ENCODE data around the gene FHIT. TPM values are rescaled to one million over a fixed set of nuclear protein-coding genes. Genes with fewer than 3 reads are reported as not detected.
"Not testable (repeated sequence)": the region's sequence is repeated elsewhere in the genome, so short reads cannot be mapped to it uniquely, and the experiment has no call there.

The FHIT gene
- total and polyA plus RNA-seq, 9 donors = 5.1 to 11.8 (median 9.5) TPM

DNA sequence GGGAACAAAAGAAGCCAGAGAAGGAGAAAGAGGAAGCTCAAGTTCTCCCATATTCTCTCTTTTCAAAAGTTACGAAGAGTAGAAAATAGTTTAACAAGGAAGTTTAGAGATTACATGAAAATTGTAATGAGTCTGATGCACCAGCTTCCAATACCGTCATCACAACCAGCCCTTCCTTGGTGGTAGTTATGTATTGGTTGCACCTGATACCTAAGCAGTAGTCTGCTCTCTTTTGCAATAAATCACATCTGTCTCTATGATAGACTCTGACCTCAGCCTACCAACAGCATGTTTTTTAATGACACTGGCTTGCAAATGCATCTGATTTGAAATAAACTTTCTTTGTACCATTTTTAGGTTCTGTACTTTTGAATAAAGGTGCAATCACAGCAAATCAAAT, 575.8 kb downstream of the FHIT start:
- no peak overlapping the region for H3K4me3 ChIP-seq
- no peaks in the 10 kb centered on the region for H3K36me3 ChIP-seq
- DNase-seq = no peak
- WGBS, 3 donors = 93 to 95% (median 95%) methylated on average over 2 of the region's 2 CpGs
- H3K27me3 ChIP-seq = no peaks in the 10 kb centered on the region
- intact Hi-C loops (cut with DNase I) = no loop called here
- H3K4me1 ChIP-seq (ENCODE audit: insufficient read depth) = no peaks in the 10 kb centered on the region
- TF ChIP-seq POLR2A (IDR thresholded peaks at IDR 0.05) (no peak), CTCF (IDR thresholded peaks at IDR 0.05) (no peak), EP300 (IDR thresholded peaks at IDR 0.05) (no peak)
- no peaks in the 10 kb centered on the region for H3K9me3 ChIP-seq
- H3K27ac ChIP-seq = no peak overlapping the region

DNA sequence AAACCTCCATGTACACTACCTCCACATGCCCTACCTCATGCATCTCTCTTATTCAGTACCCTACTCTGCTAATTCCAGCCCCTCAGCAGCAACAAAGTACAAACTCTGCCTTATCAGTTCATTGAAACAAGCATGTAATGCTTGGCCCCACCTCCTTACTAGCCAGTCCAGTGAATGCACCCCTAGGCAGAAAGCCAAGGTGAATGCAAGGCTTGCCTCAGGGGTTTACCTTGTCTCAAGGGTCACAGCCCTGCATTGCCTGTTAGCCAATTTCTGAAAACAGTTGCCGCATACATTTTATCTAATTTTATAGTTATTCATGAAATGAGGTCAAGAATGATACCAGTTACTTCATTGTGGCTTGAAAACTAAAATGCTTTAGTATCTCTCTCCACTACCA, 576.4 kb downstream of the FHIT start:
- H3K27me3 ChIP-seq = no peaks in the 10 kb centered on the region
- no peak for TF ChIP-seq CTCF (IDR thresholded peaks at IDR 0.05)
- TF ChIP-seq EP300 (IDR thresholded peaks at IDR 0.05) = no peak
- no peak for TF ChIP-seq POLR2A (IDR thresholded peaks at IDR 0.05)
- H3K9me3 ChIP-seq = no peaks in the 10 kb centered on the region
- no peaks in the 10 kb centered on the region for H3K4me1 ChIP-seq (ENCODE audit: insufficient read depth)
- DNase-seq = no peak
- intact Hi-C loops (cut with DNase I) = no loop called here
- H3K36me3 ChIP-seq = no peaks in the 10 kb centered on the region
- no peak overlapping the region for H3K27ac ChIP-seq
- WGBS, 3 donors = 90 to 97% (median 94%) methylated on average over 1 of the region's 1 CpG
- H3K4me3 ChIP-seq = no peak overlapping the region

DNA sequence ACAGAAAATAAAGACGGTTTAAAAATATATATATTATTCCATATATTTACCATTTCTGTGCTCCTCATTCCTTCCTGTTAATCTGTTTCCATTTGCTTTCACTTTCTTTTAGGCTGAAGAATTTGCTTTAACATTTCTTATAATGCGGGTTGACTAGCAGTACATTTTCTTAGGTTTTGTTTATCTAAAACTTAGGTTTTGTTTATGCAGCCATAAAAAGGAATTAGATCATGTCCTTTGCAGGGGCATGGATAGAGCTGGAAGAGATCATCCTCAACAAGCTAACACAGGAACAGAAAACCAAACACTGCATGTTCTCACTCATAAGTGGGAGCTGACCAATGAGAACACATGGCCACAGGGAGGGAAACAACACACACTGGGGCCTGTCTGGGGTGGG, 578.1 kb downstream of the FHIT start:
- intact Hi-C loops (cut with DNase I) = no loop called here
- Histone ChIP-seq H3K27ac (no peak overlapping the region), H3K27me3 (no peaks in the 10 kb centered on the region), H3K36me3 (no peaks in the 10 kb centered on the region), H3K9me3 (no peaks in the 10 kb centered on the region), H3K4me1 (ENCODE audit: insufficient read depth) (no peaks in the 10 kb centered on the region), H3K4me3 (no peak overlapping the region)
- DNase-seq = no peak
- WGBS, 3 donors = 43 to 86% (median 68%) methylated on average over 2 of the region's 2 CpGs
- TF ChIP-seq POLR2A (IDR thresholded peaks at IDR 0.05) (no peak), EP300 (IDR thresholded peaks at IDR 0.05) (no peak), CTCF (IDR thresholded peaks at IDR 0.05) (no peak)

GRCh38 chr3:60672337-60672736, 578.9 kb downstream of the FHIT start:
- H3K9me3 ChIP-seq; H3K4me1 ChIP-seq (ENCODE audit: insufficient read depth); DNase-seq; intact Hi-C loops (cut with DNase I); H3K4me3 ChIP-seq; H3K27ac ChIP-seq; H3K27me3 ChIP-seq; H3K36me3 ChIP-seq: not testable (repeated sequence)
- 85 to 91% (median 87%) methylated on average over 5 of the region's 5 CpGs for WGBS, 3 donors

DNA sequence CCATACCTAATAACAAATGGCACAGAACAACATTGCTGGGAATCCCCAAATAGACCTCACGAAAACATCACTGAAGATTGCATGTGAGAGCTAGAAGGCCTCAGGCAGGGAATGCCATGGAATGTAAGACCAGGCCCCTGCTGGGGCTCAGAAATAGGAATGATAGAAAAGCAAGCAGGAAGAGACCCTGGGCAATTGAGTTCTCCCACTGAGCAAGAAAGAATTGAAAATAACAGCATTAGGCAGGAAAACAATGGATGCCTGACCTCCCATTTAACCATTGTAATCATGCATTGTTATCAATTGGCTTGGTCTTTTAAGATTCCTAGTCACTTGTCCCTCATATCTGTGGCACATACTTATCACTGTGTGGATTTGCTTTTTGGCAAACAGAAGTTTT, 581.6 kb downstream of the FHIT start:
- intact Hi-C loops (cut with DNase I) = no loop called here
- no peak for DNase-seq
- no peaks in the 10 kb centered on the region for H3K4me1 ChIP-seq (ENCODE audit: insufficient read depth)
- no peaks in the 10 kb centered on the region for H3K36me3 ChIP-seq
- TF ChIP-seq EP300 (IDR thresholded peaks at IDR 0.05) (no peak), CTCF (IDR thresholded peaks at IDR 0.05) (no peak), POLR2A (IDR thresholded peaks at IDR 0.05) (no peak)
- no peak overlapping the region for H3K27ac ChIP-seq
- H3K27me3 ChIP-seq = no peaks in the 10 kb centered on the region
- H3K9me3 ChIP-seq = no peaks in the 10 kb centered on the region
- H3K4me3 ChIP-seq = no peak overlapping the region
- 95 to 100% (median 97%) methylated on average over 1 of the region's 1 CpG for WGBS, 3 donors

Data from ovary (tissue), 9 donors.